GM06990 (cell line): Measurements from ENCODE around the gene GALNT14.

Source experiments
- DNase-seq: peaks from one replicate; pipeline ENCODE4 v3.0.0-alpha.2; 2011; ENCODE audit not compliant: insufficient read length; ENCODE audit errors: extremely low read depth
- H3K27me3 ChIP-seq: replicated peaks from 2 replicates; pipeline ENCODE4 v1.6.0; 2011; ENCODE audit warnings: low read length; ENCODE audit not compliant: control insufficient read depth, insufficient read depth
- H3K36me3 ChIP-seq: 2 replicates; pipeline ENCODE4 v1.5.1; 2011; ENCODE audit warnings: low read length; ENCODE audit not compliant: control insufficient read depth, insufficient read depth
- H3K4me3 ChIP-seq: replicated peaks from 2 replicates; pipeline ENCODE4 v1.5.1; 2011; ENCODE audit warnings: low read depth, mild to moderate bottlenecking, control low read depth, low read length
- CTCF ChIP-seq: IDR thresholded peaks from 2 replicates; pipeline ENCODE4 v1.5.1; 2011; ENCODE audit warnings: low read length, control low read depth, mild to moderate bottlenecking, inconsistent platforms; ENCODE audit not compliant: insufficient read depth, poor library complexity, severe bottlenecking

GALNT14 gene

GRCh38 chr2:31151501-31151900 is 13.3 kb upstream of the GALNT14 start:
- DNase-seq, result no peak
- no peaks in the 10 kb centered on the region for H3K36me3 ChIP-seq
- no peak overlapping the region for H3K4me3 ChIP-seq
- TF ChIP-seq CTCF, result no peak
- H3K27me3 ChIP-seq, result no peaks in the 10 kb centered on the region; the same call in 1 of the 2 replicates

DNA sequence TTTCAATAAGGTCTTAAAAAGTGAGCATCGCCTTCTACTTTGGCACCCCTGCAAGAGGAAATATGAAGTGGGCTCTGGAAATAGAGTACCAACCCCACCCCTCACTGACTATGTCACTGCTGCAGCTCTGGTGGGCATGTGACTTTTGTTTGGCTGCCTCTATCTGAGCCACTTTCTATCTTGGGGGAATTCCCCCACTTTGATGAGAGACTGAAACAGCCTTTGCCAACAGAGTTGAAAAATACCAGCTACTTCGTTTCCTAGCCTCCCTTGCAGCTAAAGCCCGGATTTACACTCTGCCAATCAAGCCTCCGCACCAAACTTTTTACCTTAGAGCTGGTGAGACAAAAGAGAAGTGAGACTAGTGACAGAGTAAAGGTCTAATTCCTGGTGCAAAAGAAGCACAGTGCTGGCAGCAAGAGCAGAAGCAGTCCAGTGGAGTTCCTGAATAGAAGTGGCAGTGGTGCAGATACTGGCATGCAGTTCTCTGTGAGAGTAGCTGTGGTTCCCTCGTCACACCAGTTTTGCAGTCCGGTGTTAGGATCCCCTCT is 12.0 kb upstream of the GALNT14 start:
- H3K4me3 ChIP-seq, result no peak overlapping the region
- DNase-seq, result peak; percentile 20
- TF ChIP-seq CTCF, result no peak
- H3K36me3 ChIP-seq, result no peaks in the 10 kb centered on the region
- no peaks in the 10 kb centered on the region; the same call in 1 of the 2 replicates for H3K27me3 ChIP-seq

GRCh38 chr2:31148514-31148913 is 10.3 kb upstream of the GALNT14 start:
- Histone ChIP-seq H3K27me3 (no peaks in the 10 kb centered on the region), H3K36me3 (no peaks in the 10 kb centered on the region), H3K4me3 (no peak overlapping the region)
- no peak for DNase-seq
- no peak for TF ChIP-seq CTCF

DNA sequence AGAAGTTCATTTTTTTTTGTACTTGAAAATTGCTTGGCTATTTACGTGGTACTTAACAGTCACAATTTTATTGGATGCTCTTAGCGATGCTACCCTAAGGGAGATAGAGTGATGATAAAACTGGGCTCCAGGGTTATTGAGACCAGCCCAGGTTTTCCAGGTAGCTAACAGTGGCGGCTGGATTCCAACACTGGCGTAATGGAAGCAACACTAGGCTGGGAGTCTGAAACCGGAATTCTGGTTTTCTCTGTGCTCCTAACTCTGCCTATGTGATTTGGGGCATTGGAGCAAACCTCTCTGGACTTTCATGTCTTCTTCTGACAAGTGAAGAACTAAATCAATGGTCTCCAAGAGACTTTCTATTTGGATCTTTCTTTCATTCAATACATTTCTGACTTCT is 9.4 kb upstream of the GALNT14 start:
- Histone ChIP-seq H3K36me3 (no peaks in the 10 kb centered on the region), H3K4me3 (no peak overlapping the region), H3K27me3 (no peaks in the 10 kb centered on the region)
- no peak for DNase-seq
- no peak for TF ChIP-seq CTCF

- Histone ChIP-seq H3K27me3 (peaks cover 5% of the 10 kb centered on the region), H3K4me3 (no peak overlapping the region), H3K36me3 (no peaks in the 10 kb centered on the region)
- no peak for DNase-seq
- no peak for TF ChIP-seq CTCF
Measured at GRCh38 chr2:31142110-31142509, 3.9 kb upstream of the GALNT14 start.
